GM12891 (cell line): Measurements from ENCODE around the gene ACTN4.

ENCODE experiments used
- DNase-seq: peaks from one replicate; pipeline ENCODE4 v3.0.0; 2011; ENCODE audit warnings: low spot score; ENCODE audit not compliant: insufficient read length
- FAIRE-seq: peaks from 2 replicates; lab custom pipeline; 2011; peaks lifted over from hg19 to GRCh38; lab: Jason Lieb, UNC
- PAX5 ChIP-seq: IDR thresholded peaks from 2 replicates; pipeline ENCODE4 v1.6.1; 2011; ENCODE audit warnings: low read length, moderate library complexity, mild to moderate bottlenecking; ENCODE audit not compliant: insufficient read depth, severe bottlenecking
- POLR2A ChIP-seq: IDR thresholded peaks from 2 replicates; pipeline ENCODE4 v1.6.1; 2011; ENCODE audit warnings: low read depth, low read length, control low read depth
- POLR2AphosphoS5 ChIP-seq: IDR thresholded peaks from 2 replicates; pipeline ENCODE4 v1.6.1; 2011; ENCODE audit warnings: low read depth, low read length, control low read depth
- POU2F2 ChIP-seq: IDR thresholded peaks from 2 replicates; pipeline ENCODE4 v1.6.1; 2011; ENCODE audit warnings: low read depth, mild to moderate bottlenecking, control low read depth, low read length, moderate library complexity
- SPI1 ChIP-seq: IDR thresholded peaks from 2 replicates; pipeline ENCODE4 v1.6.1; 2011; ENCODE audit warnings: low read depth, low read length, control low read depth
- TAF1 ChIP-seq: IDR thresholded peaks from 2 replicates; pipeline ENCODE4 v1.6.1; 2011; ENCODE audit warnings: low read depth, low read length, control low read depth

ACTN4 gene

GRCh38 chr19:38726284-38726673, 78.8 kb downstream of the ACTN4 start:
- no peak for TF ChIP-seq POLR2A
- no peak for TF ChIP-seq POU2F2
- no peak for TF ChIP-seq SPI1
- DNase-seq, result no peak
- no peak for FAIRE-seq

DNA sequence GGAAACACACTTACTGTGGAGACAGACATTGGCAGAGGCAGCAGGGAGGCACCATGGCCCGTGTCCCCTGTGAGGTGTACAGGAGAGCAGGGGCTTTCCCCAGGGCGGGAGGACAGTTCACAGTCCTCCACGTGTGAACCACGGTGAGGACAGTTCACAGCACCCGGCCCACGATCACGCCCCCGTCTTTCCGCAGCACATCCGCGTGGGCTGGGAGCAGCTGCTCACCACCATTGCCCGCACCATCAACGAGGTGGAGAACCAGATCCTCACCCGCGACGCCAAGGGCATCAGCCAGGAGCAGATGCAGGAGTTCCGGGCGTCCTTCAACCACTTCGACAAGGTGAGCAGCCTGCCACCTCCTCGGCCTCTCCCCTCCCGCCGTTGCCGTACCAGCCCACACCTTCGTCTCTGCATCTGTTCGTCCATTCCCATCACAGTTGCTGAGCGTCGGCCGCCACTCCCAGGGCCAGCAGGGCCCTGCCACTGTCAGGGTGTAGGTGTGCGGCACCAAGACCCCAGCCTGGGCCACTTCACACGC, 79.4 kb downstream of the ACTN4 start:
- TF ChIP-seq POU2F2 (no peak), POLR2A (no peak)
- DNase-seq, result no peak
- FAIRE-seq, result no peak

- no peak for FAIRE-seq
- no peak for DNase-seq
- TF ChIP-seq PAX5 (no peak), TAF1 (no peak), POU2F2 (no peak), POLR2A (no peak), SPI1 (no peak), POLR2AphosphoS5 (no peak)
Observed at GRCh38 chr19:38727306-38727867, 79.9 kb downstream of the ACTN4 start.

DNA sequence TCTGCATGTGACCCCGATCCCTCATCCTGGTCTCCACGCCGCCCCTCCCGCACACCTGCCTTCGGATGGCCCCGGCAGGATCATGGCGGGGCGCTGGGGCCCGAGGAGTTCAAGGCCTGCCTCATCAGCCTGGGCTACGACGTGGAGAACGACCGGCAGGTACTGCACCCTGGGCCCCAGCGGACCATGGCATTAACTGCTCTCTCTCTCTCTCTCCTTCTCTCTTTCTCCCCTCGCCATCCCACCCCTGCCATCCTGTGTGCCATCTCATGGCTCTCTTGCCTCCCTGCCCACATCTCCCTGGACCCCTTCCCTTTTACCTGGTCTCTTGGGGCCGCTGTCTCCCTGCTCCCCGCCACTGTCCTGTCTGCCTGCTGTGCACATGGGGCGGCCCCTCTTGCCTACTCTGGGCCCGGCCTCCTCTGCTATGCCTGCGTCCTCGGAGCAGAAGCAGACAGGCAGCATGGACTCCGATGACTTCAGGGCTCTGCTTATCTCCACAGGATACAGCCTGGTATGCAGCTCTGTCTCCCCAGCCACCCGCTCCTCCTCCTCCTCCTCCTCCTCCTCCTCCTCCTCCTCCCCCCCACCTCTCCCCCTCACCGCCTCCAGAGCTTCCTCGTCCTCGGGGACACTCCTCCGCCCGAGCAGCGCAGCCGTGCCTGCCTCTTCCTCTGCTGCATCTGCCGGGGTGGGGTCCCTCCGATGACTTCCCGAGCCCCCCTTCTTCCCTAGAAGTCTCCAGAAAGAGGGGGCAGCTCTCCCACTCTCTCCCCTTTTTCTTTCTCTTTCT, 80.6 kb downstream of the ACTN4 start:
- DNase-seq, result no peak
- TF ChIP-seq PAX5 (no peak), SPI1 (no peak), POLR2A (no peak), POU2F2 (no peak), TAF1 (no peak), POLR2AphosphoS5 (no peak)
- FAIRE-seq, result no peak

DNA sequence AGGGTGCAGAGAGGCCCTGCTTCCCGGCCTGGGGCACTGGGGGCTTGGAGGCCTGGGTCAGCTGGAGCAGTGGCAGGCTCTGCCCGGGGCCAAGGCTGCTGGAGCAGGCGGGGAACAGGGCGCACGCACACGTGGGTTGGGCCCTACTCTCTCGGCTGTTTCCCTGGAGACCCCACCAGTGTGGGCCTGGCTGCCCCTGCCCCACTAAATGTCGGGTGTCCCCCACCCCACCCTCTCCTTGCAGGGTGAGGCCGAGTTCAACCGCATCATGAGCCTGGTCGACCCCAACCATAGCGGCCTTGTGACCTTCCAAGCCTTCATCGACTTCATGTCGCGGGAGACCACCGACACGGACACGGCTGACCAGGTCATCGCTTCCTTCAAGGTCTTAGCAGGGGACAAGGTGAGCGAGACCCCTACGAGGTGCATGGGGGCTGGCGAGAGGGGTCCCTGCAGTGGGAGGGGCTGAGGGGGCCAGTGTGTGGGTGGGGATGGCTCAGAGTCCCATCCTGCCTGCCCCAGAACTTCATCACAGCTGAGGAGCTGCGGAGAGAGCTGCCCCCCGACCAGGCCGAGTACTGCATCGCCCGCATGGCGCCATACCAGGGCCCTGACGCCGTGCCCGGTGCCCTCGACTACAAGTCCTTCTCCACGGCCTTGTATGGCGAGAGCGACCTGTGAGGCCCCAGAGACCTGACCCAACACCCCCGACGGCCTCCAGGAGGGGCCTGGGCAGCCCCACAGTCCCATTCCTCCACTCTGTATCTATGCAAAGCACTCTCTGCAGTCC, 81.5 kb downstream of the ACTN4 start:
- FAIRE-seq (no peak), DNase-seq (no peak)
- no peak for TF ChIP-seq POLR2A
- TF ChIP-seq PAX5, result no peak
- no peak for TF ChIP-seq POU2F2
- no peak for TF ChIP-seq SPI1
- no peak for TF ChIP-seq POLR2AphosphoS5
- TF ChIP-seq TAF1, result no peak

GRCh38 chr19:38729653-38730469, 82.4 kb downstream of the ACTN4 start:
- TF ChIP-seq POU2F2, result no peak
- no peak for TF ChIP-seq SPI1
- TF ChIP-seq POLR2A, result no peak
- no peak for TF ChIP-seq POLR2AphosphoS5
- TF ChIP-seq PAX5, result no peak
- no peak for TF ChIP-seq TAF1
- DNase-seq, result peak; percentile 77
- peak; percentile 87 for FAIRE-seq

DNA sequence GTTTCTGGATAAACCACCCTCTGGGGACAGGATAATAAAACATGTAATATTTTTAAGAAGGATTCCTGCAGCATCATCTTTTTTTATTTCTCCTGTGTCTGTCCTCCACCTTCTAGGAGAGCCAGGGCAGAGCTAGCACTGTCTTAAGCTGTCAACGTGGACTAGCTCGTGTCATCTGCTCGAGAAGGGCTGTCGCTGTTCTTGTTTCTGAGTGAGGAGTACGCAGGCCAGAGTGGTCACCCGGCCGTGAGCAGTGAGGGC, 83.0 kb downstream of the ACTN4 start:
- FAIRE-seq, result no peak
- no peak for DNase-seq

DNA sequence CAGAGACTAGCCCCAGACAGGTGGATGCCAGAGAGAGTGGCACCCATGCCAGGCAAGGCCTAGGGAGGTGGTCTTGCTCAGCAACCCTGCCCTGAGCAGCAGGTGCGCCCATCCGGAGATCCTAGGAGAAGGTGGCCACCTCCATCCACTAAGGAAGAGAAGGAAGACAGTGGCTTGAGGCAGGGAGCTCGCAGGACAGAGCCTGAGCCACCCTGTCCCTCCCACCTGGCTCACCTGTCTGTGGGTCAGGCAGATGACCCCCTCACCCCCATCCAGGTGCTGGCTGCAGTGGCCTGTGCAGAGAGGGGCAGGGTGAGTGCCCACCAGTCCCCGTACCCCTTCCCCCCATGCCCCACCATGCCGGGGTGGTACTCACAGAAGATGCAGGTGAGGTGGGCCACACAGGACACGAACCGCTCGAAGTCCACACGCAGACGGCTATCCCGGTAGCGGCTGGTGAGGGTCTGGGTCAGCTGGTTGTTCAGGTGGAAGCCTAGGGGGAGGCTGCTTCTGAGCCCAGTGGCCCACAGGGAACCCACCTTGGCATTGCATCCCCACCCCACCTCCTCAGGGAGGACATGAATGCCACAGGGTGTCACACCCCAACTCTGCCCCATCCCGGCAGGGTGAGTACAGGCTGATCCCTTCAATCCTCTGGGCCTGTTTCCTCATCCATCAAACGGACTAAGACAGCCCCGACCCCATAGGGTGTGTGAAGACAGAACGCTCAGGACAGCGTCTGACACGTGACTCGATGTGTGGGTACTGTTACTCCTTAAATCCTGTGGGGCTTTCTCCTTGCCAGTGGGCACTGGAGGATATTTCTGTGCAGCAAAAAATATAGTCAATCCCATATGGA, 83.5 kb downstream of the ACTN4 start:
- FAIRE-seq, result no peak
- no peak for DNase-seq
- TF ChIP-seq SPI1, result no peak
- TF ChIP-seq TAF1, result no peak
- TF ChIP-seq PAX5, result no peak
- TF ChIP-seq POLR2A, result no peak

More for the DNA sequence above, 83.0 kb downstream of the ACTN4 start:
- TF ChIP-seq PAX5 (no peak), SPI1 (no peak), TAF1 (no peak), POLR2A (no peak), POLR2AphosphoS5 (no peak)
